SK-N-SH treated with all-trans-retinoic acid at 6 μM for 48 hours (cell line): ENCODE data around the gene UNKL.

ENCODE experiments used
- ARNTL ChIP-seq: fragments of 450-650 bp; formaldehyde crosslinking; IDR thresholded peaks from 2 replicates; pipeline ENCODE4 v1.5.0; 2020; ENCODE audit warnings: low read depth, mild to moderate bottlenecking, moderate library complexity, borderline replicate concordance
- BACH2 ChIP-seq: fragments of 250-450 bp; sonication (Bioruptor Pico); IDR thresholded peaks from 2 replicates; pipeline ENCODE4 v1.9.0; 2021; ENCODE audit warnings: mild to moderate bottlenecking, borderline replicate concordance
- ZC3H10 ChIP-seq: fragments of 250-450 bp; sonication (Bioruptor Pico); IDR thresholded peaks from 2 replicates; pipeline ENCODE4 v1.5.1; 2021; ENCODE audit warnings: mild to moderate bottlenecking, moderate library complexity
- TF ChIP-seq, protein P1 (sequence below): fragments of 250-450 bp; sonication (Bioruptor Pico); IDR thresholded peaks from 2 replicates; pipeline ENCODE4 v1.8.0; 2020; ENCODE audit warnings: mild to moderate bottlenecking, moderate library complexity, borderline replicate concordance
- TF ChIP-seq, protein P2 (sequence below): fragments of 250-450 bp; sonication (Bioruptor Pico); IDR thresholded peaks from 2 replicates; pipeline ENCODE4 v1.8.0; 2021; ENCODE audit warnings: low read depth, mild to moderate bottlenecking, moderate library complexity, borderline replicate concordance

DNA sequence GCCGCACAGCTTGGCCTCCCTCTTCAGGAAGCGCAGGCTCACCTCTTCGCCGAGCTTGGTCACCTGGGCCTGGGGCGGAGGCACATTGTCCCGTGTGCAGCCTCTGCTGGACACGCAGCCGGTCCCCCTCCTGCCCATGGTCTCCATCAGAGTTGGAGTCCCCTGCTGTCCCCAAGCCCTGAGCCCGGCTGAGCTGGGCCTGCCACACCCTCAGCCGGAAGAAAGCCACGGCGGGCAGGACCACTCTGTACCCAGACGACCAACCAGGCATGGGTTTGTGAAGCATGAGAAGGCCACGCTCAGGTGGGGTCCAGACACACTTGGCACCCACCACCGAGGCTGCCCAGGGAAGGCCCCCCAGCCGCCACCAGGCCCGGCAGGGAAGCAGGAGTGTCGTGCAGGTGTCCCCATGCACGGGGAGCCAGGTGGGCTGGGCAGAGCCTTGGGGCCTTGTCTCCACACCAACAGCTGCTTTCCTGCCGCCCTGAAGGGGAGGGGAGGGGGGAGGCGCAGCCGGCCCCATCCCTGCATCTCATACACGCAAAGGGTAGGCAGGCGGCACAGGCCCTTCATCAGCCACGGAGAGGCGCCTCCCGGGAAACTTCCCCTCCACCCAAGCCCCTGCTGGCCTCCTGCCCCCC is 24.7 kb upstream of the UNKL start:
- TF ChIP-seq, protein P1, sequence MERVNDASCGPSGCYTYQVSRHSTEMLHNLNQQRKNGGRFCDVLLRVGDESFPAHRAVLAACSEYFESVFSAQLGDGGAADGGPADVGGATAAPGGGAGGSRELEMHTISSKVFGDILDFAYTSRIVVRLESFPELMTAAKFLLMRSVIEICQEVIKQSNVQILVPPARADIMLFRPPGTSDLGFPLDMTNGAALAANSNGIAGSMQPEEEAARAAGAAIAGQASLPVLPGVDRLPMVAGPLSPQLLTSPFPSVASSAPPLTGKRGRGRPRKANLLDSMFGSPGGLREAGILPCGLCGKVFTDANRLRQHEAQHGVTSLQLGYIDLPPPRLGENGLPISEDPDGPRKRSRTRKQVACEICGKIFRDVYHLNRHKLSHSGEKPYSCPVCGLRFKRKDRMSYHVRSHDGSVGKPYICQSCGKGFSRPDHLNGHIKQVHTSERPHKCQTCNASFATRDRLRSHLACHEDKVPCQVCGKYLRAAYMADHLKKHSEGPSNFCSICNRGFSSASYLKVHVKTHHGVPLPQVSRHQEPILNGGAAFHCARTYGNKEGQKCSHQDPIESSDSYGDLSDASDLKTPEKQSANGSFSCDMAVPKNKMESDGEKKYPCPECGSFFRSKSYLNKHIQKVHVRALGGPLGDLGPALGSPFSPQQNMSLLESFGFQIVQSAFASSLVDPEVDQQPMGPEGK (CRISPR knock-in tag) = no peak
- TF ChIP-seq BACH2 (CRISPR knock-in tag) (no peak), ZC3H10 (no peak), ARNTL (CRISPR knock-in tag) (no peak)
- TF ChIP-seq, protein P2, sequence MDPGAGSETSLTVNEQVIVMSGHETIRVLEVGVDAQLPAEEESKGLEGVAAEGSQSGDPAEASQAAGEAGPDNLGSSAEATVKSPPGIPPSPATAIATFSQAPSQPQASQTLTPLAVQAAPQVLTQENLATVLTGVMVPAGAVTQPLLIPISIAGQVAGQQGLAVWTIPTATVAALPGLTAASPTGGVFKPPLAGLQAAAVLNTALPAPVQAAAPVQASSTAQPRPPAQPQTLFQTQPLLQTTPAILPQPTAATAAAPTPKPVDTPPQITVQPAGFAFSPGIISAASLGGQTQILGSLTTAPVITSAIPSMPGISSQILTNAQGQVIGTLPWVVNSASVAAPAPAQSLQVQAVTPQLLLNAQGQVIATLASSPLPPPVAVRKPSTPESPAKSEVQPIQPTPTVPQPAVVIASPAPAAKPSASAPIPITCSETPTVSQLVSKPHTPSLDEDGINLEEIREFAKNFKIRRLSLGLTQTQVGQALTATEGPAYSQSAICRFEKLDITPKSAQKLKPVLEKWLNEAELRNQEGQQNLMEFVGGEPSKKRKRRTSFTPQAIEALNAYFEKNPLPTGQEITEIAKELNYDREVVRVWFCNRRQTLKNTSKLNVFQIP (CRISPR knock-in tag) = no peak
